SK-N-SH (cell line): Measurements from ENCODE around the gene GJC3.

Source experiments
- CHD2 ChIP-seq: fragments of 150-350 bp; IDR thresholded peaks from 2 replicates; pipeline ENCODE4 v1.6.1; 2018; ENCODE audit warnings: low read length; ENCODE audit not compliant: partially characterized antibody
- CTCF ChIP-seq: fragments of 200-600 bp; sonication (generic); IDR thresholded peaks from 2 replicates; pipeline ENCODE4 v1.6.1; 2017; ENCODE audit warnings: antibody characterized with exemption, mild to moderate bottlenecking, moderate library complexity
- EP300 ChIP-seq, 2 experiments: IDR thresholded peaks; 2 replicates each; pipeline versions ENCODE4 v1.4.0 to v1.6.1; 2012; ENCODE audit warnings: borderline replicate concordance in 1 of 2, low read depth in 1 of 2, low read length in 1 of 2
- EZH2phosphoT487 ChIP-seq: fragments of 200-600 bp; sonication (generic); IDR thresholded peaks from 2 replicates; pipeline ENCODE4 v1.6.1; 2017; ENCODE audit warnings: low read depth, mixed run types, mild to moderate bottlenecking, antibody characterized with exemption, moderate library complexity, borderline replicate concordance
- MAX ChIP-seq: IDR thresholded peaks from 2 replicates; pipeline ENCODE4 v1.4.0; 2012; ENCODE audit warnings: low read depth
- NRF1 ChIP-seq: IDR thresholded peaks from 2 replicates; pipeline ENCODE4 v1.6.1; 2012; ENCODE audit warnings: low read depth, mild to moderate bottlenecking, low read length
- PBX3 ChIP-seq: IDR thresholded peaks from 2 replicates; pipeline ENCODE4; 2012
- POLR2AphosphoS5 ChIP-seq: IDR thresholded peaks from 2 replicates; pipeline ENCODE4 v1.6.1; 2012; ENCODE audit warnings: low read depth, low read length
- RAD21 ChIP-seq: IDR thresholded peaks from 2 replicates; pipeline ENCODE4 v1.6.1; 2012; ENCODE audit warnings: mild to moderate bottlenecking, low read length
- RFX5 ChIP-seq: IDR thresholded peaks from 2 replicates; pipeline ENCODE4 v1.6.1; 2012; ENCODE audit warnings: mild to moderate bottlenecking, improper control_type of control experiment, low read length
- TCF12 ChIP-seq: IDR thresholded peaks from 2 replicates; pipeline ENCODE4 v1.4.0; 2012
- USF1 ChIP-seq: IDR thresholded peaks from 2 replicates; pipeline ENCODE4 v1.4.0; 2012; ENCODE audit warnings: low read depth, borderline replicate concordance
- USF2 ChIP-seq: fragments of 150-350 bp; IDR thresholded peaks from 2 replicates; pipeline ENCODE4 v1.6.1; 2017; ENCODE audit warnings: antibody characterized with exemption, low read length, low read depth, borderline replicate concordance
- ZBTB33 ChIP-seq: IDR thresholded peaks from 2 replicates; pipeline ENCODE4 v1.4.0; 2012; ENCODE audit warnings: low read depth, borderline replicate concordance

GRCh38 chr7:99969298-99969697 lies 39.9 kb upstream of the GJC3 start:
- no peak for TF ChIP-seq RAD21
- no peak for TF ChIP-seq CHD2
- TF ChIP-seq CTCF, result no peak
- no peak for TF ChIP-seq MAX
- no peak for TF ChIP-seq EP300 (IDR thresholded peaks at IDR 0.05; ENCODE audit: borderline replicate concordance in 1 of 2, low read depth in 1 of 2, low read length in 1 of 2)
- no peak for TF ChIP-seq NRF1
- no peak for TF ChIP-seq ZBTB33
- no peak for TF ChIP-seq PBX3
- no peak for TF ChIP-seq POLR2AphosphoS5
- no peak for TF ChIP-seq TCF12
- no peak for TF ChIP-seq USF2
- TF ChIP-seq USF1, result no peak
- TF ChIP-seq RFX5, result no peak
- no peak for TF ChIP-seq EZH2phosphoT487
